B cell (primary cell): ENCODE measurements around the gene ARL16. TPM values are rescaled to one million over a fixed set of nuclear protein-coding genes. Genes with fewer than 3 reads are reported as not detected.
A peak's percentile ranks its signal among the peaks of the same experiment; 100 is the strongest.

ENCODE experiments used
- ATAC-seq: fragments of 200-7000 bp; cut with Tn5 transposase; one replicate; pipeline ENCODE4 v1.10.0; 2021; ENCODE audit warnings: low read depth, mild to moderate bottlenecking, moderate number of reproducible peaks, moderate library complexity
- CTCF ChIA-PET: fragments of 350-600 bp; sonication (Branson Sonifier 250); formaldehyde crosslinking; loops from one replicate; lab custom pipeline; 2021; ENCODE audit warnings: antibody characterized with exemption, inconsistent platforms; lab: Charles Lee
- POLR2A ChIA-PET: fragments of 350-600 bp; sonication (Branson Sonifier 250); formaldehyde crosslinking; loops from one replicate; lab custom pipeline; 2021; ENCODE audit warnings: antibody characterized with exemption; lab: Charles Lee
- DNase-seq: peaks from one replicate; pipeline ENCODE4 v3.0.0; 2013
- H2AFZ ChIP-seq: 2 replicates; pipeline ENCODE4 v1.6.1; 2012; ENCODE audit warnings: mild to moderate bottlenecking, low read depth, low read length; ENCODE audit not compliant: insufficient read depth, poor library complexity, severe bottlenecking
- H3K27ac ChIP-seq, 2 donors: 1 replicate in 1 of 2; 2 replicates in 1 of 2; pipeline ENCODE4 v1.5.1; 2012 to 2013; ENCODE audit warnings: low read length in 2 of 2, mild to moderate bottlenecking in 2 of 2, moderate library complexity in 1 of 2
- H3K27me3 ChIP-seq, 4 experiments: fragments of 200-600 bp in 1 of 4; sonication (generic) in 1 of 4; replicated peaks in 1 of 4; 1 replicate in 2 of 4; 2 replicates in 2 of 4; pipeline versions ENCODE4 v1.6.1 to v1.7.0; 2013 to 2016; ENCODE audit warnings: low read length in 3 of 4, mild to moderate bottlenecking in 2 of 4, mixed read lengths in 1 of 4, moderate library complexity in 1 of 4; ENCODE audit not compliant: insufficient read depth in 4 of 4, control insufficient read depth in 3 of 4; ENCODE audit errors: control extremely low read depth in 1 of 4
- H3K36me3 ChIP-seq, 2 experiments: replicated peaks in 1 of 2; 1 replicate in 1 of 2; 2 replicates in 1 of 2; pipeline versions ENCODE4 v1.6.1 to v1.7.1; 2013; ENCODE audit warnings: low read length in 1 of 2; ENCODE audit not compliant: insufficient read depth in 2 of 2, control insufficient read depth in 1 of 2; ENCODE audit errors: control extremely low read depth in 1 of 2, extremely low read depth in 1 of 2
- H3K4me1 ChIP-seq, 2 donors: fragments of 200-600 bp in 1 of 2; sonication (generic) in 1 of 2; 1 replicate in 1 of 2; 2 replicates in 1 of 2; pipeline versions ENCODE4 v1.5.1 to v1.6.1; 2013 to 2017; ENCODE audit warnings: low read length in 2 of 2; ENCODE audit not compliant: control insufficient read depth in 2 of 2, insufficient read depth in 2 of 2
- H3K4me2 ChIP-seq: replicated peaks from 2 replicates; pipeline ENCODE3; 2012; ENCODE audit warnings: mild to moderate bottlenecking, low read depth, low read length; ENCODE audit not compliant: poor library complexity, severe bottlenecking
- H3K4me3 ChIP-seq, 5 experiments: fragments of 200-600 bp in 1 of 5; sonication (generic) in 1 of 5; 1 replicate in 3 of 5; 2 replicates in 2 of 5; pipeline versions ENCODE4 v1.5.1 to v1.7.0; 2011 to 2016; ENCODE audit warnings: low read length in 4 of 5, mild to moderate bottlenecking in 4 of 5, low read depth in 2 of 5, control low read depth in 1 of 5, moderate library complexity in 1 of 5; ENCODE audit not compliant: insufficient read depth in 1 of 5; ENCODE audit errors: control extremely low read depth in 1 of 5, extremely low read depth in 1 of 5
- H3K79me2 ChIP-seq: fragments of 200-600 bp; sonication (generic); one replicate; pipeline ENCODE4 v1.6.0; 2016; ENCODE audit warnings: low read length; ENCODE audit not compliant: control insufficient read depth, insufficient read depth
- H3K9ac ChIP-seq: fragments of 200-600 bp; sonication (generic); 2 replicates; pipeline ENCODE4 v1.6.1; 2017; ENCODE audit warnings: mild to moderate bottlenecking, low read length, moderate library complexity
- H3K9me3 ChIP-seq, 3 donors: one replicate each; pipeline versions ENCODE4 v1.6.1 to v1.7.1; 2013; ENCODE audit warnings: low read length in 2 of 3; ENCODE audit not compliant: control insufficient read depth in 2 of 3, insufficient read depth in 1 of 3; ENCODE audit errors: control extremely low read depth in 1 of 3
- H4K20me1 ChIP-seq: 2 replicates; pipeline ENCODE4 v1.6.0; 2012; ENCODE audit warnings: mild to moderate bottlenecking, low read length; ENCODE audit not compliant: insufficient read depth, control insufficient read depth, poor library complexity, severe bottlenecking
- H3K27ac Mint-ChIP-seq: one replicate; pipeline ENCODE4 v1.8.0; 2021; ENCODE audit warnings: mixed read lengths
- H3K27me3 Mint-ChIP-seq: one replicate; pipeline ENCODE4 v1.8.0; 2021; ENCODE audit warnings: mixed read lengths
- H3K4me1 Mint-ChIP-seq: one replicate; pipeline ENCODE4 v1.8.0; 2021; ENCODE audit warnings: mixed read lengths
- H3K4me3 Mint-ChIP-seq: one replicate; pipeline ENCODE4 v1.8.0; 2021; ENCODE audit warnings: mixed read lengths
- H3K9me3 Mint-ChIP-seq: one replicate; pipeline ENCODE4 v1.8.0; 2022; ENCODE audit warnings: mixed read lengths; ENCODE audit not compliant: insufficient read depth
- CTCF ChIP-seq: fragments of 200-600 bp; IDR thresholded peaks from one replicate; pipeline ENCODE4 v1.8.0; 2022; ENCODE audit warnings: antibody characterized with exemption, mild to moderate bottlenecking
- EZH2 ChIP-seq: IDR thresholded peaks from 2 replicates; pipeline ENCODE4 v1.6.1; 2012; ENCODE audit warnings: borderline replicate concordance, low read depth, mild to moderate bottlenecking, moderate library complexity, low read length; ENCODE audit not compliant: insufficient read depth, poor library complexity, severe bottlenecking
- WGBS: methylation state at CpG from one replicate; pipeline ENCODE4 v1.1.5; 2013; ENCODE audit warnings: missing lambda C conversion rate; ENCODE audit not compliant: insufficient coverage; 5-methylcytosine and 5-hydroxymethylcytosine counted together
- intact Hi-C: fragments of 100-400 bp; cut with micrococcal nuclease; formaldehyde crosslinking; loops from one replicate; pipeline ENCODE4 v1.10.0; 2022
- polyA plus RNA-seq: library from polyadenylated mRNA; depleted of rRNA; stranded (reverse); fragments of >200 nt; gene quantifications from 2 replicates; pipeline ENCODE4 v1.2.3, GENCODE V29; 2012
- total RNA-seq, 2 donors: library from RNA; stranded (reverse); fragments of 120-200 nt in 1 of 2; gene quantifications; 1 replicate in 1 of 2; 2 replicates in 1 of 2; pipeline versions ENCODE4 v1.2.3 to v1.2.4, GENCODE V29; 2013 to 2022

ARL16 gene
- total and polyA plus RNA-seq, 2 donors (not counting 1 experiment from before 2014, with no cell fraction given), result 32.5 to 101 TPM

GRCh38 chr17:81683208-81683583 is 401 bp downstream of the ARL16 start:
- ATAC-seq (peak; percentile 16), DNase-seq (no peak)
- TF ChIP-seq EZH2 (no peak), CTCF (no peak)
- POLR2A ChIA-PET, result interaction anchor here (0.7 to 2.1 kb wide), 8 partner anchors 14 to 244 kb away, joined by 3 to 10 read pairs (median 4); partner anchors contain the start of genes ALYREF, CCDC137, FAAP100 and MRPL12
- Histone ChIP-seq H3K9ac (peak overlapping the region; percentile 92), H3K27ac (peak overlapping the region; percentile 53 to 83), H3K4me1 (peaks cover 22 to 25% of the 10 kb centered on the region in 2 donors), H3K4me2 (peak overlapping the region; percentile 90), H3K79me2 (peaks cover 72% of the 10 kb centered on the region), H3K27me3 (no peaks in the 10 kb centered on the region), H3K4me3 (peak overlapping the region; percentile 41 to 94 (median 93)), H3K36me3 (peaks cover 0 to 22% of the 10 kb centered on the region in 2 experiments), H4K20me1 (peaks cover 41% of the 10 kb centered on the region), H2AFZ (peak overlapping the region; percentile 88), H3K9me3 (no peaks in the 10 kb centered on the region)
- Mint-ChIP-seq H3K27ac (peak overlapping the region; percentile 95), H3K27me3 (no peaks in the 10 kb centered on the region), H3K4me1 (peaks cover 33% of the 10 kb centered on the region), H3K4me3 (peak overlapping the region; percentile 91), H3K9me3 (no peaks in the 10 kb centered on the region)
- 1% methylated on average over 37 of the region's 37 CpGs for WGBS
- CTCF ChIA-PET, result interaction anchor here (0.5 to 1.5 kb wide), 7 partner anchors 9 to 243 kb away, joined by 3 to 5 read pairs (median 3); partner anchors contain the start of genes CCDC137 and OXLD1
- intact Hi-C loops, result loop anchor here (1.0 to 2.0 kb wide), 5 partner anchors 17 to 208 kb away; partner anchors contain the start of genes ALYREF, ANAPC11, CCDC137 and MRPL12
